ENCODE data around the gene MYL6. TPM values are rescaled to one million over a fixed set of nuclear protein-coding genes. Genes with fewer than 3 reads are reported as not detected.

MYL6 gene
- total RNA-seq, 3 donors from 2014 or later: 1,884 to 3,185 (median 1,894) TPM

- Histone ChIP-seq H3K4me3 (no peak overlapping the region), H3K9me3 (no peaks in the 10 kb centered on the region), H3K36me3 (ENCODE audit: low read depth) (peaks cover 5% of the 10 kb centered on the region), H3K4me1 (ENCODE audit: low read depth) (peaks cover 25% of the 10 kb centered on the region)
- no peak for ATAC-seq
- intact Hi-C loops (cut with DNase I, micrococcal nuclease): no loop called here
- no peak for TF ChIP-seq CTCF (IDR thresholded peaks at IDR 0.05)
- DNase-seq: no peak
Observed at GRCh38 chr12:56161690-56162351, 3.7 kb downstream of the MYL6 start.

- H3K4me3 ChIP-seq: no peak overlapping the region
- no peaks in the 10 kb centered on the region for H3K9me3 ChIP-seq
- intact Hi-C loops (cut with DNase I, micrococcal nuclease): no loop called here
- DNase-seq (no peak), ATAC-seq (no peak)
- peaks cover 5% of the 10 kb centered on the region for H3K36me3 ChIP-seq (ENCODE audit: low read depth)
- peaks cover 23% of the 10 kb centered on the region for H3K4me1 ChIP-seq (ENCODE audit: low read depth)
- TF ChIP-seq CTCF (IDR thresholded peaks at IDR 0.05): no peak
Observed at GRCh38 chr12:56162468-56163290, 4.5 kb downstream of the MYL6 start.

GRCh38 chr12:56163533-56164344 lies 5.6 kb downstream of the MYL6 start:
- DNase-seq (no peak), ATAC-seq (no peak)
- H3K4me1 ChIP-seq (ENCODE audit: low read depth): peaks cover 23% of the 10 kb centered on the region
- TF ChIP-seq CTCF (IDR thresholded peaks at IDR 0.05): no peak
- H3K36me3 ChIP-seq (ENCODE audit: low read depth): peaks cover 5% of the 10 kb centered on the region
- no peaks in the 10 kb centered on the region for H3K9me3 ChIP-seq
- intact Hi-C loops (cut with DNase I, micrococcal nuclease): no loop called here
- H3K4me3 ChIP-seq: no peak overlapping the region

GRCh38 chr12:56164345-56164729 lies 6.2 kb downstream of the MYL6 start:
- intact Hi-C loops (cut with DNase I, micrococcal nuclease): no loop called here
- no peak for TF ChIP-seq CTCF (IDR thresholded peaks at IDR 0.05)
- Histone ChIP-seq H3K9me3 (no peaks in the 10 kb centered on the region), H3K4me1 (ENCODE audit: low read depth) (peaks cover 22% of the 10 kb centered on the region), H3K4me3 (no peak overlapping the region), H3K36me3 (ENCODE audit: low read depth) (peaks cover 9% of the 10 kb centered on the region)
- no peak for ATAC-seq
- no peak for DNase-seq

- intact Hi-C loops (cut with DNase I, micrococcal nuclease): no loop called here
- no peak overlapping the region for H3K4me3 ChIP-seq
- H3K4me1 ChIP-seq (ENCODE audit: low read depth): peaks cover 11% of the 10 kb centered on the region
- ATAC-seq (peak; percentile 2), DNase-seq (no peak)
- H3K36me3 ChIP-seq (ENCODE audit: low read depth): peaks cover 13% of the 10 kb centered on the region
- H3K9me3 ChIP-seq: no peaks in the 10 kb centered on the region
- no peak for TF ChIP-seq CTCF (IDR thresholded peaks at IDR 0.05)
Observed at GRCh38 chr12:56165369-56165768, 7.2 kb downstream of the MYL6 start.

All from mucosa of descending colon (tissue), 3 donors.